H54 (cell line): Measurements from ENCODE around the gene BUD13.
A peak's percentile ranks its signal among the peaks of the same experiment; 100 is the strongest.
"Not testable (repeated sequence)": the region's sequence is repeated elsewhere in the genome, so short reads cannot be mapped to it uniquely, and the experiment has no call there.

Experiments
- DNase-seq: peaks from one replicate; pipeline ENCODE4 v3.0.0; 2011; ENCODE audit warnings: low spot score, mixed read lengths; ENCODE audit not compliant: insufficient read length
- FAIRE-seq: peaks from 3 replicates; lab custom pipeline; 2011; peaks lifted over from hg19 to GRCh38; lab: Jason Lieb, UNC
- POLR2A ChIP-seq: IDR thresholded peaks from 2 replicates; pipeline ENCODE4 v1.6.1; 2011; ENCODE audit warnings: low read depth, mild to moderate bottlenecking, low read length

Gene BUD13

GRCh38 chr11:116788975-116789374 is 16.2 kb upstream of the BUD13 start:
- FAIRE-seq (no peak), DNase-seq (no peak)
- TF ChIP-seq POLR2A, result no peak

GRCh38 chr11:116788534-116788933 is 15.7 kb upstream of the BUD13 start:
- no peak for DNase-seq
- no peak for TF ChIP-seq POLR2A
- no peak for FAIRE-seq

GRCh38 chr11:116787786-116788486 is 15.1 kb upstream of the BUD13 start, which contains the start of gene ZPR1:
ZPR1 (minus strand) TSS chr11:116788023; CDS start chr11:116787990, 33 bp downstream.
- peak; percentile 60 for TF ChIP-seq POLR2A
- FAIRE-seq (no peak), DNase-seq (peak; percentile 72)

GRCh38 chr11:116787436-116787785 is 14.6 kb upstream of the BUD13 start:
- FAIRE-seq (no peak), DNase-seq (no peak)
- no peak for TF ChIP-seq POLR2A

GRCh38 chr11:116786966-116787365 is 14.2 kb upstream of the BUD13 start:
- TF ChIP-seq POLR2A, result no peak
- no peak for FAIRE-seq

GRCh38 chr11:116786326-116786725 is 13.5 kb upstream of the BUD13 start:
- DNase-seq (no peak), FAIRE-seq (no peak)
- no peak for TF ChIP-seq POLR2A

More at GRCh38 chr11:116786966-116787365, 14.2 kb upstream of the BUD13 start:
- no peak for DNase-seq

- FAIRE-seq, result no peak
- TF ChIP-seq POLR2A, result no peak
- DNase-seq, result no peak
These were observed 9.9 kb upstream of the BUD13 start for GRCh38 chr11:116782728-116783127.

- no peak for TF ChIP-seq POLR2A
- DNase-seq (no peak), FAIRE-seq (no peak)
These were observed 5.8 kb upstream of the BUD13 start for GRCh38 chr11:116778556-116778955.

DNA sequence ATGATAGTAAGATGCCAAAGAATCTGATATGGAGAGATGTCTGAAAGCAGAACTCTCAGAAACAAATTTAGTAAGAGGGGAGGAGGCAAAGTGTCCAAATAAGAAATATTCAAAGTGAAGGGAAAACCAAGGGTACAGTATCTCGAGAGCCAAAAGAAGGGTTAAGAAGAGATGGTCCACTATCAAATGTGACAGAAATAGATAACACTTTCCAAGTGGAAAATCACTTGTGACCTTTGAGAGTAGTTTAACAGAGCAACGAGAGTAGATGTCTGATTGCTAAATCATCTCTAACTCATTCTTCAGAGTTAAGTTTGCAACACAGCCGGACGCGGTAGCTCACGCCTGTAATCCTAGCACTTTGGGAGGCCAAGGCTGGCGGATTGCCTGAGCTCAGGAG is 4.3 kb upstream of the BUD13 start:
- DNase-seq (no peak), FAIRE-seq (no peak)
- no peak for TF ChIP-seq POLR2A

DNA sequence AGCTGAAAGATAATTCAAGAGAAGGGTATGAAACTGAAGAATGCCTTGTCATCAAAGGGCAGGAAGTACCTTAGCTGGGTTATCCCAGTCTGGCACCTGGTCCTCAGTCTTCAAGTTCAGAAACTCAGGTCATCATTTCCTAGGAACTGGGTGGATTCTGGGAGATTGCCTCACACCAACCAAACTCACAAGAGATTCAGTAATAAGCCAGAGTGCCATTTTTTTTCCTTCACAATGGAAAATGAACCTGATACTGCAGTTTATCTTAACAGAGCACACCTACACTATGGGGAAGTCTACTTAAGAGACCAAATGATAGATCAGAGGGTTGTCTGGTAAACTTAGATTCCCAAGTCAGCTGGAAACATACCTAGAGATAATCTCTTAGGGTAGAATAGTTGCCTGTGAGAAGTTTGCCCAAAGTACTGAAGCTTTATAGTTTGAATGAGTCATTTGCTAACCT is 3.8 kb upstream of the BUD13 start:
- no peak for FAIRE-seq
- TF ChIP-seq POLR2A, result no peak
- DNase-seq, result no peak

- no peak for FAIRE-seq
- TF ChIP-seq POLR2A, result no peak
- no peak for DNase-seq
These were observed 3.2 kb upstream of the BUD13 start for GRCh38 chr11:116775975-116776374.

DNA sequence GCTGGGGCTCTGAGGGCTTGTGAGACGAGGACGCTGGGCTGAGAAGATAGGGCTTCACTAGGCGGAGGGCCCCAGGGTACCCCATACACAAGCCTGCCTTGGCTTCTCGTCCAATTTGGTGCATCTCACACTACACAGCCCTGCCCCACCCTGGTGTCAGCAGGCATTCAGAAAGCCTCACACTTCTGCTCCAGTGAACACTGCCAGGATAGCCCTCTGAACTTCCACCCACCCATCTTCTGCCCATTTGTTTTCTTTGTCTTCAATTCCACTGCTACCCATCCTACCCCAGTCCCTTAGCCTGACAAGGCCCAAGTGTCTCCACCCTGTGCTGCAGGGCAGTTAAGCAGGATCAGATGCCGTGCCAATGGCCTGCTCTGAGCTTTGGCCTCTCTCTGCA is 1.9 kb upstream of the BUD13 start:
- TF ChIP-seq POLR2A, result no peak
- FAIRE-seq, result no peak
- no peak for DNase-seq

DNA sequence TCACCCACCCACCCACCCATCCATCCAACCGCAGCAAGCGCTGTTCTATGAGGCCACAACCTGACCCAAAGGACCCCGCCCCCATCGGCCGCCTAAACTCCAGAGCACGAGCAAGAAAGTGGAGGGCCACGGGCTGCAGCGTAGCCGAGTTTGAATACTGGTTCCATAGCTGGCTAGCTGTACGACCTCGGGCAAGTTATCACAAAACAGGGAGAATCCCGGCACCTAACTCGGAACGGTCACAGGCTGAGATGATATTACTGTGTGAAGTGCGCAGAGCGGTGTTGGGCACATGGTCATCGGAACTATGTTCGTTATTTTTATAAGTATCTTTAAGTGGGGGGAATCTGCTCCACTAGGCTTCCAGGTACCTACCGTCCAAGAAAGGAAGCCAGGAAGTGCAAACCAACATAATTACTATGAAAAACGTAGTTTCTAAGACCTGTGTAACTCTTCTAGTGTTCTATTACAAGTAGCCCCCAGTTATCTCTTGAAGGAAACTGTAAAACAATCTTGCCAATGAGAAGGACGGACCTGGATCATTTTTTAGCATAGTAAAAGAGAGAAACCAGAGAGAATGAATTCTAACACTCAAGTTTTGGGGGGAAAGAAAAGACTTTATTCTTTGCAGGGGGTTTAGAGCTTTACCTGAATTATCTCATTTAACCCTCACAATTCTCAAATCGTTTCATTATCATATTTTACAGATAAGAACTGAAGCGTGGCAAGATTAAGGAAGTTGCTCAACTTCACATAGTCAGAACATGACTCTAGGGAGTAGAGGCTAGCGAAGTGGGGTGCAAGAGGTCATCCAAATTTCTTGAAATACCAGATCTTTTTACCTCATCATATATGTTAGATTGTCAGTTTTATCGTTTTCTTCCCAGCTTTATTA is 663 bp upstream of the BUD13 start:
- FAIRE-seq, result no peak
- DNase-seq, result no peak
- no peak for TF ChIP-seq POLR2A

GRCh38 chr11:116771935-116772334 is 852 bp downstream of the BUD13 start:
- DNase-seq (no peak), FAIRE-seq (no peak)
- no peak for TF ChIP-seq POLR2A

GRCh38 chr11:116762132-116762531 is 10.7 kb downstream of the BUD13 start:
- no peak for FAIRE-seq

GRCh38 chr11:116756044-116756443 is 16.7 kb downstream of the BUD13 start:
- FAIRE-seq, DNase-seq: not testable (repeated sequence)

More at GRCh38 chr11:116762132-116762531, 10.7 kb downstream of the BUD13 start:
- TF ChIP-seq POLR2A, result no peak
- no peak for DNase-seq
